Brain microvascular endothelial cell (primary cell): ENCODE measurements around the gene PRRX1.

ENCODE experiments used
- DNase-seq: peaks from one replicate; pipeline ENCODE4 v3.0.0-alpha.2; 2020
- H3K27ac ChIP-seq: fragments of 250-450 bp; sonication (Bioruptor Pico); 2 replicates; pipeline ENCODE4 v1.5.1; 2020; ENCODE audit warnings: mild to moderate bottlenecking, moderate library complexity
- H3K27me3 ChIP-seq: fragments of 250-450 bp; sonication (Bioruptor Pico); replicated peaks from 2 replicates; pipeline ENCODE4 v1.5.1; 2020; ENCODE audit warnings: mild to moderate bottlenecking
- H3K36me3 ChIP-seq: fragments of 250-450 bp; sonication (Bioruptor Pico); replicated peaks from 2 replicates; pipeline ENCODE4 v1.5.1; 2020; ENCODE audit warnings: mild to moderate bottlenecking
- H3K4me3 ChIP-seq: 2 replicates; pipeline ENCODE4 v1.5.1; 2011; ENCODE audit warnings: low read depth, mild to moderate bottlenecking, control low read depth, low read length, moderate library complexity
- CTCF ChIP-seq: IDR thresholded peaks from 2 replicates; pipeline ENCODE4 v1.5.1; 2011; ENCODE audit warnings: low read depth, mild to moderate bottlenecking, moderate library complexity, low read length, control low read depth, inconsistent platforms; ENCODE audit errors: missing control alignments
- in situ Hi-C: cut with HindIII; loops from 2 replicates; pipeline ENCODE4 v1.10.0; 2017; ENCODE audit warnings: low sequenced_read_pairs, low pct_ligation_motif_present

Gene PRRX1

GRCh38 chr1:170657275-170657853 lies 6.6 kb upstream of the PRRX1 start:
- H3K36me3 ChIP-seq = no peaks in the 10 kb centered on the region
- in situ Hi-C loops = no loop called here
- H3K4me3 ChIP-seq = no peak overlapping the region
- TF ChIP-seq CTCF = no peak
- no peak overlapping the region for H3K27ac ChIP-seq
- H3K27me3 ChIP-seq = no peaks in the 10 kb centered on the region
- DNase-seq = no peak

DNA sequence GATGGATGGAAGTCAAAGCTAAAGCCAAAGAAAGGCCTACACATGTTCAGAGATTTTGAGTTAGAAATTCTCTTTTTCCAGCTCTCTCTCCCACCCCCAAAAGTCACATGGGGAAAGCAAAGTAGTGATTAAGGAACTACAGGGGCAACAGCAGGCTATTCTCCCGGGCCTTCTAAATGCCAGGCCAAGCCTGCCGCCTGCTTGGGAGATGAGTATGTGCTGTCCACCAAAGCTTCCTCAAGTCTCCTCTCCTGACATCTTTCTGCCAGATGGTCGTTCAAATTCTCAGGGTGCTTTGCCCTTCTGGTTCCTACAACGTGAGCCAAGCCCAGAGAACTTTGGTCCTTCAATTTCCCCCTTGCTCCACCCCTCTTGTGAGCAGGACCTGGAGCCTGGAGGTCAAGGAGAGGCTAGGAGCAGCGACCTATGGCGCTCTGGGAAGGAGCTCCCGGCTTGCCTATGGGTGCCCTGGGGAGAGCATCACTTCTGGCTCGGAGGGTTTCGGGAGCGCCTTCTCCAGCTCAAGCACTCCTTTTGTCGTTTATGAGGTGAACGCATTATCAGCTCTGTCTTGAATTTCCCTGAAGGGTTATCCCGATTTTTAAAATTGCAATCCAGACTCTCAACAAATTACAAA lies 4.4 kb upstream of the PRRX1 start:
- in situ Hi-C loops = no loop called here
- Histone ChIP-seq H3K4me3 (no peak overlapping the region), H3K27ac (no peak overlapping the region), H3K27me3 (no peaks in the 10 kb centered on the region), H3K36me3 (no peaks in the 10 kb centered on the region)
- no peak for TF ChIP-seq CTCF
- no peak for DNase-seq

DNA sequence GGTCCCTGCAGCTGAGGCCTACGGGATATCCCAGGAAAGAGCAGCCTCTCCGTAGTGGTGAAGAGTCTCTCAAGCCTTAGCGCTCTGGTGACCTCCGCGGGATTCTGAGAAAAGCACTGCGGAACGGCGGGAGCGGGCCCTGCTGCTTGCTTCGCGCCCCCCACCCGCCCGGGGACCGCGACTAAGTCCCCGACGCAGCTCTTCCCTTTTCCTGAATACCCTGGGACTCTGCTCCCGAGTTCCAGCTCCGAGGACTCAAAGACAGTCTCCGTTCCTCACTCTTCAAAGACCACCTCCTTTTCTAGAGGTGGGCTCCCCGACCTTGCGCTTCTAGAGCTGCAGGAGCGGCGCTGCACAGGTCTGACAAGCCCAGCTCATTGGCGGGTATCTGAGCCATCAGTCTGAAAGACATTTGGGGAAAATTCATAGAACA lies 3.6 kb upstream of the PRRX1 start:
- Histone ChIP-seq H3K27me3 (no peaks in the 10 kb centered on the region), H3K27ac (no peak overlapping the region), H3K4me3 (no peak overlapping the region), H3K36me3 (no peaks in the 10 kb centered on the region)
- TF ChIP-seq CTCF = no peak
- no peak for DNase-seq
- in situ Hi-C loops = no loop called here

DNA sequence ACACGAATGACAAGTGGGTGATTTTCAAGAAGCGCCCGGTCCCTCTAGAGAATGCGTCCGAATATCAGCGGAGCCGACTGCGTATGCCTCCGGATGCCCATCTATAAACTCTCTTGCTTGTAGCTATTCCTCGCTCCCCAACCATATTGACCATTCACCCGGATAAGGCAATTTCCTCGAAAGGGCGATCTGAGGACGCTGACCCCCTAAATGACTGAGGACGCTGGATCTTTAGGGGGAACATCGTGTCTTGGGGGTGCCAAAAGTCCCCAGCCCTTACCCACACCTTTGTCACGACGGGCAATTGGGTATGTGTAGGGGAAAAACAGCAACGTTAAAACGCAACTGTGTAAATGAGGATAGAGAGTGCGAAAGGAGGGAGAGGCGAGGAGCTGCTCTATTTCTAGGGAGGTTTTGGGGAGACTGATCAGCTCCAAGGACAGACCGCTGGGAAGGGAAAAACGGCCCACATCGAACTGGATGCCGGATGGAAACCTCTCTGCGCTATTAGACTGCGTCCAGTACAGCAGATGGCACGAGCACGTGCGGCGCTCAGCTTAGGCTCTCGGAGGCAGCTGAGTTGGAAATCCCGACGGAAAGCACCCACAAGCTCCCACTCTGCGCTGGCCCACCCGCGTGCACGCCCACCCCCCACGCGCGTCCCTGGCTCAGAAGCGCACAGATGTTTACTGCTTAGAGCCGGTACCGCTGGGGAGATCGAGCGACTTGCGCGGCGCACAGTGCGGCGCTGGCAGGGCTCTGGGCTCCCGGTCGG lies 2.9 kb upstream of the PRRX1 start:
- DNase-seq = no peak
- Histone ChIP-seq H3K27ac (no peak overlapping the region), H3K36me3 (no peaks in the 10 kb centered on the region), H3K4me3 (peak overlapping the region; percentile 92), H3K27me3 (no peaks in the 10 kb centered on the region)
- TF ChIP-seq CTCF = no peak
- in situ Hi-C loops = no loop called here

GRCh38 chr1:170661646-170662411 lies 2.1 kb upstream of the PRRX1 start:
- TF ChIP-seq CTCF = peak; percentile 39
- DNase-seq = peak; percentile 37
- Histone ChIP-seq H3K27me3 (no peaks in the 10 kb centered on the region), H3K36me3 (no peaks in the 10 kb centered on the region), H3K27ac (peak overlapping the region; percentile 85), H3K4me3 (peak overlapping the region; percentile 92)
- in situ Hi-C loops = no loop called here
